ENCODE data around the gene TIAM2.
"Not testable (repeated sequence)": the region's sequence is repeated elsewhere in the genome, so short reads cannot be mapped to it uniquely, and the experiment has no call there.

The TIAM2 gene

GRCh38 chr6:155194399-155194798 is 199.3 kb downstream of the TIAM2 start:
- DNase-seq (ENCODE audit: low read depth in 2 of 2) = no peak

DNA sequence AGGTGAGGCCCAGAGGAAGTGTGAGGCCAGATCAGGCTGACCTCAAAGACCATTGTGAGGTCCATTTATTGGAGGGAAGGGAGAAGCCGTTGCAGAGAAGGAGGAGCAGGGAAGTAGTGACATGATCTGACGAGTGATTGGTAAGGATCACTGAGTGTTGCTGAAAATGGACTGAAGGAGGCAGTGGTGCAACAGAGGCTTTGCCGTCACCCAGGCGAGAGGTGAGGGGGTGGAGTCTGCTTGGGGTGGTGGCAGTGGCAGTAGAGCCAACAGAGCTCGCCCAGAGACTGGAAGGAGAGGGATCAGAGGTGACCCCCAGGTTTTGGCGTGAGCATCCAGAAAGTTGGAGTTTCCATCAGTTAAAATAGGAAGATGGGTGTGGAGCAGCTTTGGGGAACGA is 200.8 kb downstream of the TIAM2 start:
- DNase-seq (ENCODE audit: low read depth in 2 of 2) = no peak

DNA sequence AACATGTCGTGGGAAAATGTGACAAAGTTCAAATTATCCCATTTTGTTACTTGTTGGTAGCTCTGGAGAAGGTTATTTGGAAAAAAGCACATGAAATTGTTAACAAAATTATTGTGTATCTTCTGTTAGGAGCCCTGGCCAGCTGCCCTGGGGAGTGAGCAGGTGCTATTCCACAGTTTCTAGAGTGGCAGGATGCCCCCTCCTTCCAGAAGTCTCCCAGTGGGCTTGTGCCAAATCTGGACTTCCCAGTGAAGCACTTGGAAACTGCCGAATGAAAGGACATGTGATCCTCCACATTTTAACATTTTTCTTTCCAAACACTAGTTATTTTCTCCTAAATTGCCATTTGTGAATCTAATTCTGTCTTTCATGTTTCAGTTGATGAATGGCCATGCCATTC is 201.8 kb downstream of the TIAM2 start:
- no peak for DNase-seq (ENCODE audit: low read depth in 2 of 2)

GRCh38 chr6:155197932-155198331 is 202.8 kb downstream of the TIAM2 start:
- no peak for DNase-seq (ENCODE audit: low read depth in 2 of 2)

DNA sequence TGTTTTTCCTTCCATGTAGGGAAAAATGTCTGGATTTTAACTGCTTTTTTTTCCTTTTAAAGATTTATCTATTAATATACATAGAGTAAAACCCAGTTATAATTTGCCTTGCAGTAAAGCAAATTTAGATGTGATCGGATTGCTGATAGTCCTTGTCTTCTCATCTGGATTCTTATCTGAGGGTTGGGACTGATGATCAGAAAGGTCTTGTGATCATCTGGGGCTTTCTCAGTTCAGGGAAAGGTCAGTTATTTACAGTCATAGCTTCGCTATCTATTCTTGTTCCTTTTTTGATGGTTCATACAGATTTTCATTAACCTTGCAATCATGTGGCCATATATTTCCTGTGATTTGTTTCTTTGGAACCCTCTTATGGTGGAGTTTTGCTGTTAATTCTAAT is 204.9 kb downstream of the TIAM2 start:
- DNase-seq (ENCODE audit: low read depth in 2 of 2) = no peak

- no peak for DNase-seq (ENCODE audit: low read depth in 2 of 2)
These were observed 206.5 kb downstream of the TIAM2 start for GRCh38 chr6:155201461-155202226.

DNA sequence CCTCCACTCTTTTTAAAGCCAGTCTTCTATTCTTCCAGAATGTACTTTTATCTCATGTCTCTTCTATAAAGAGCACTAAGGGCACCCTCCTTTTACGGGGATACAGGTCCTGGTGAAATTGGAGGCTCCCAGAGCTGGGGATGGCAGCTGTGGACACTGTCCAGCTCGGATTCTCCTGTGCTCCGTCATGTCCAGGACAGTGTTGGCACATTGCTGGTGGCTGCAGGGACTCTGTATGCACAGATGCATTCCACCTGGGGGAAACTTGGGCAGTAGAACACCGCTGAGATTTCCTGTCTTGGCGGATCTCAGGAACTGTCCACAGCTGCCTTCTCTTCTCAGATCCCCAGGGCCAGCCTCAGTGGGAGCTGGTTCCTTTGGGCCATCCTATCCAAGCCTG is 212.1 kb downstream of the TIAM2 start:
- DNase-seq (ENCODE audit: low read depth in 2 of 2) = no peak

GRCh38 chr6:155212106-155212505 is 217.0 kb downstream of the TIAM2 start:
- DNase-seq (ENCODE audit: low read depth in 2 of 2) = no peak

DNA sequence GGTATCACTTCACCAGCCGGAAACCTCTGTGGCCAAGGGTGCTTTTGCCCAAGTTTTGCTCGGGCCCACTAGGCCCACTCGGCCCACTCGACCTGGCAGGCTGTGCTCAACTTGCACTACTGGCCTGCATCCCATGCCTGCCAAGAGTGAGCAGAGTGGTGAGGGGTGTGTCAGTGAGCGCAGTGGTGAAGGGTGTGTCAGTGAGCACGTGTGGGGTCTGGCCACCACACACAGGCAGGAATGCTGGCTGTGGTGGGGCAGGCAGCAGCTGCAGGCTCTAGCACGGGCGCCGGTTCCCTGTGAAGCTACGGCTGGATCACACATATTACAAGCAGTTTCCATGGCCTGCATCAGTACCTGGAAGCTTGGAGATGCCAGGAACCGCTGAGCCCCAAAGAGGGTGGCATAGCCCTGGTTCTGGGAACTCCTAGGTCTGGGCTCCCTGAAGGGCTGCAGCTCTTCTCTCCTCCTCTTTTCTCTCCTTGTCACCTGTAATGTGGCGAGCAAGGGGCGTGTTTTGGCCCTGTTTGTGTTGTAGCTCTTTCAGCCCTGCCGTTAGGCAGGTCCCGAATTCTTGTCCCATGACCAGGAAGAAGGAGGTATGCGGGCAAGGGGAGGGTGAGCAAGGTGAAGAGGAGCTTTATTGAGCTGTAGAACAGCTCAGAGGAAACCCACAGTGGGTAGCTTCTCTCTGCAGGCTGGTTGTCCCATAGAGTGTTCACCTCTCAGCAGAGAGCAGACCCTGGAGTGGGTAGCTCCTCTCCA is 217.7 kb downstream of the TIAM2 start:
- DNase-seq (ENCODE audit: low read depth in 2 of 2) = no peak

DNA sequence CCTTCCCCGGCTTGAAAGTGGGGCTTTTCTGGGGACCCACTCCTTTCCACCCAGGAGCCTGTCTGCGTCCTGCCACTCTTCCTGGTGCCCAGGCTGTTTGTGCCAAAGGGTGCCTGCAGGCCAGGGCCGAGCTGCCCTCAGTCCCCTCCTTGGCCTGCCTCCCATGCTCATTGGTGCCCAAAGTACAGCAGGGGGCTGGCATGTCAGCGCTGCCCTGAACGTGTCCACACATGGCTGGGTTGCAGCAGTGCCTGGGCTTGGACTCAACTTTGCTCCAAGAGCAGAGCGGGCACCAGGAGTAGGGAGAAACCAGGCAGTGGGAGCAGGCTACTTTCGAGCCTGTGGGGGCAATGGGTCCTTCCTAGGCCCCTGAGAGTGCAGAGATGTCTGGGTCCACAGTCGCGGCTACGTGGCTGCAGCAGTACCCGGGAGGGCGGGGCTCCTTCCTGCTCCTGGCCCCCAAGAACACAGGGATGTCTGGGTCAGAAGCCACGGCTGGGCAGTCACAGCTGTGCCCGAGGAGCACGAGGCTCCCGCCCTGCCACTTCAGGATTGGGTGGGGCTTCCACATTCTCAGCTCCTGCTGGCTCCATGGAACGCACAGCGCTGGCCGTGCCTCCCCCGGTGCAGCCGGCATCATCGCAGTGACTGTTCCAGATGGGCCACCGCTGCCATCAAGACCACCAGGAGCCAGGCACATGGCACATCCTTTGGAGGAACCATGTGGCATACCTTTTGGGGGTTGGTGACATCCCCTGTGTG is 218.7 kb downstream of the TIAM2 start:
- DNase-seq (ENCODE audit: low read depth in 2 of 2) = no peak

DNA sequence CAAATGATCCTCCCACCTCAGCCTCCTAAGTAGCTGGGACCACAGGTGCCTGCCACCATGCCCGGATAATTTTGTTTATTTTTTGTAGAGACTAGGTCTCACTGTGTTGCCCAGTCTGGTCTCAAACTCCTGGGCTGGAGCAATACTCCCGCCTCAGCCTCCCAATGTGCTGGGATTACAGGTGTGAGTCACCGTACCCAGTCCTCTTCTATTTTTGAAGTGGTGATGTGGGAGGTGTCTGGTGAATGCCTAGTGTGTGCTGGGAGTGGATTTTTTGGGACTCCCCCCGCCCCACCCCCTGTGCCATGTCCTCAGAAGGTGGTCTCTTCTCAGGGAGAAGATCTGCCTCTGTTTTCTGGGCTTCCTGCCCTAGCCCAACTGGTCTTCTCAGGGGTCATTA is 220.8 kb downstream of the TIAM2 start:
- no peak for DNase-seq (ENCODE audit: low read depth in 2 of 2)

DNA sequence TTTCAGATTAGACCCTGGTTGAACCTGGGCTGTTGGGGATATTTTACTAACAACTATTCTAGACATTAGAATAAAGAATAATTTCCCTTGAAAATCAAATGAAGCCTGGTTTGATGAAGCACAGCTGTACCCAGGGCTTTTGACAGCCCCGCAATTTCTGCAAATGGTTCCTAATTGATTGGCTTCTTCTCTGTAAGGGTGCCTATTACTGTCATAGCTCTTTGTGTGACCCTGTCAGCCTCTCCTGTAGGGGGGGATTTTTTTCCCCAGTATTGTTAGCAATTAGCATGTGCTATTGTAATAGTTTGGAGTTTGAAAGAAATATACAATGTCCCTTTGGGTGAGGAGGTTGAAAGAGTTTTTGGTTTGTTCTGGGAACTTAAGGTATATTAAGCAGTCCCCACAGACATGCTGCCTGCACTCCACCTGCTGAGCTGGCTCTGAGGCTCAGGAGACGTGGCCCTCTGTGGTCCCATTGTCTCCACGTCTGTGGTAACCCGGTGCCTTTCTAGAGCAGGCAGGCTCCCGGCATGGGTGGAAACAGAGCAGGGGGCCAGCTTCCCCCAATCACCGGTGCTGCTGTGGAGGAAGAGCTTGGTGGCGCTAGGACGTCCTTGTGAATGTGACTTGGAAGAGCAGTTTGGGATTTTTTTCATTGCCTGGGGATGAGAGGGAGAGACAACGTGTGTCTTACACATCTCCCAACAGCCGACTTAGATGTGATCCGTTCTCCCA is 221.4 kb downstream of the TIAM2 start:
- DNase-seq (ENCODE audit: low read depth in 2 of 2) = no peak

- not testable (repeated sequence) for DNase-seq (ENCODE audit: low read depth in 2 of 2)
These were observed 223.6 kb downstream of the TIAM2 start for GRCh38 chr6:155218711-155219110.

- DNase-seq (ENCODE audit: low read depth in 2 of 2) = no peak
These were observed 224.2 kb downstream of the TIAM2 start for GRCh38 chr6:155219299-155219698.

- DNase-seq (ENCODE audit: low read depth in 2 of 2) = no peak
These were observed 224.8 kb downstream of the TIAM2 start for GRCh38 chr6:155219858-155220301.

GRCh38 chr6:155221086-155221485 is 226.0 kb downstream of the TIAM2 start:
- no peak for DNase-seq (ENCODE audit: low read depth in 2 of 2)

DNA sequence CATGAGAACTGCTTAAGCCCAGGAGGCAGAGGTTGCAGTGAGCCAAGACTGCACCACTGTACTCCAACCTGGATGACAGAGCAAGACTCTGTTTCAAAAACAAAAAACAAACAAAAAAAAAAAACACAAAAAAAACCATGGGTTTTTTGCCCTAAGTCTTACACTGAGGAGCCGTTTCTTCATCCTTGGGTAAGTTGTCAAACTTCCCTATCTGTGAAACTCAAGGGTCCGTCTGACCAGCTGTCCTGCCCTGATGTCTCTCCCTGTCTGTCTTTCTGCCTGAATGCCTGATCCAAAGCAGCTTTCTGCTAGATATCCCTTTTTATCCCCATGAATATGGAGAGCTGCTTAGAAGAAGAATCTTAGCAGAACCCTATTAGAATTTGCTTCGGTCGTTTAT is 227.4 kb downstream of the TIAM2 start:
- no peak for DNase-seq (ENCODE audit: low read depth in 2 of 2)

GRCh38 chr6:155223646-155224451 is 228.7 kb downstream of the TIAM2 start:
- peak; percentile 15 to 17 for DNase-seq (ENCODE audit: low read depth in 2 of 2)

DNA sequence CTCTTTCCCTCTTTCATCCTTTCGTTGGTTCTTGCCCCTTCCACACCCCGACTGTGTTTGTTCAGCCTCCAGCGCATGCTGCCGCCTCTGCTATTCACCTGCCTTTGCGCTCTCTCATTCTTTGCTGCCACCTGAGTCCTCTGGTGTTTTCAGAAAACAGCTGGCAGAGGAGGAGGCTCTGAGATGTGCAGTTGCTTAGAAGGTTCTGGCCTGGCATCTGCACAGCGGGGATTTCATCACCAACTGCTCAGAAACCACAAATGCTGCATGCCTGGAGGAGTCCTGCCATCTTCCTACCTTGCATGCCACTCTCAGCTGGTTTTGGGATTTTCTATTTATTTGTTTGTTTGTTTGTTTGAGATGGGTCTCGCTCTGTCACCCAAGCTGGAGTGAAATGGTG is 229.5 kb downstream of the TIAM2 start:
- DNase-seq (ENCODE audit: low read depth in 2 of 2) = no peak

GRCh38 chr6:155227046-155227445 is 231.9 kb downstream of the TIAM2 start:
- no peak for DNase-seq (ENCODE audit: low read depth in 2 of 2)

Data from stimulated activated CD4-positive, alpha-beta T cell treated with anti-CD3 and anti-CD28 coated beads, Interleukin-1b, Interleukin-23, amount 100 ng/mL, for 4 hours (primary cell).